Neural cell (in vitro differentiated cells): Measurements from ENCODE around the gene LGR4. TPM values are rescaled to one million over a fixed set of nuclear protein-coding genes. Genes with fewer than 3 reads are reported as not detected.

Experiments
- H2AFZ ChIP-seq: fragments of 200-600, 300-800 bp; sonication (generic), shearing (Covaris generic); 2 replicates; pipeline ENCODE4 v1.6.0; 2014; ENCODE audit warnings: low read depth, mild to moderate bottlenecking, antibody characterized with exemption, low read length, moderate library complexity
- H3F3A ChIP-seq: fragments of 200-600 bp; shearing (Covaris generic); 2 replicates; pipeline ENCODE4 v1.6.1; 2016; ENCODE audit warnings: mild to moderate bottlenecking, moderate library complexity, mixed read lengths, antibody characterized with exemption, low read length; ENCODE audit not compliant: insufficient read depth, poor library complexity, severe bottlenecking
- H3K27ac ChIP-seq: fragments of 200-600, 300-800 bp; sonication (generic), shearing (Covaris generic); 2 replicates; pipeline ENCODE4 v1.5.1; 2014; ENCODE audit warnings: mild to moderate bottlenecking, low read length, moderate library complexity
- H3K27me3 ChIP-seq: fragments of 300-800, 200-600 bp; sonication (generic), shearing (Covaris generic); 2 replicates; pipeline ENCODE4 v1.6.0; 2014; ENCODE audit warnings: mild to moderate bottlenecking, low read depth, low read length, moderate library complexity; ENCODE audit not compliant: insufficient read depth
- H3K36me3 ChIP-seq: fragments of 300-800, 200-600 bp; sonication (generic), shearing (Covaris generic); 2 replicates; pipeline ENCODE4 v1.5.1; 2014; ENCODE audit warnings: mild to moderate bottlenecking, antibody characterized with exemption, low read length, moderate library complexity; ENCODE audit not compliant: insufficient read depth
- H3K4me2 ChIP-seq: fragments of 300-800, 200-600 bp; sonication (generic), shearing (Covaris generic); 2 replicates; pipeline ENCODE4 v1.6.0; 2014; ENCODE audit warnings: mild to moderate bottlenecking, low read length
- H3K4me3 ChIP-seq: fragments of 300-800, 200-600 bp; sonication (generic), shearing (Covaris generic); 2 replicates; pipeline ENCODE4 v1.5.1; 2014; ENCODE audit warnings: mild to moderate bottlenecking, low read length, moderate library complexity
- H3K79me2 ChIP-seq: fragments of 200-600 bp; shearing (Covaris generic); replicated peaks from 2 replicates; pipeline ENCODE4 v1.6.0; 2014; ENCODE audit warnings: mild to moderate bottlenecking, low read length, moderate library complexity; ENCODE audit not compliant: insufficient read depth
- H3K9ac ChIP-seq: fragments of 300-800, 200-600 bp; sonication (generic), shearing (Covaris generic); 2 replicates; pipeline ENCODE4 v1.6.1; 2016; ENCODE audit warnings: mild to moderate bottlenecking, low read length, mixed read lengths
- H3K9me2 ChIP-seq: fragments of 200-600 bp; shearing (Covaris generic); 2 replicates; pipeline ENCODE4 v1.6.1; 2016; ENCODE audit warnings: mild to moderate bottlenecking, low read length, mixed read lengths; ENCODE audit not compliant: insufficient read depth
- H3K9me3 ChIP-seq: fragments of 200-600, 300-800 bp; sonication (generic), shearing (Covaris generic); 2 replicates; pipeline ENCODE4 v1.6.1; 2016; ENCODE audit warnings: mild to moderate bottlenecking, mixed run types, low read length, moderate library complexity, mixed read lengths
- H4K20me1 ChIP-seq: fragments of 200-600 bp; shearing (Covaris generic); 2 replicates; pipeline ENCODE4 v1.6.1; 2016; ENCODE audit warnings: mild to moderate bottlenecking, mixed run types; ENCODE audit not compliant: insufficient read depth
- CTCF ChIP-seq: fragments of 450-650 bp; IDR thresholded peaks from 2 replicates; pipeline ENCODE4 v1.5.1; 2014; ENCODE audit warnings: antibody characterized with exemption, mild to moderate bottlenecking, moderate library complexity; ENCODE audit not compliant: poor library complexity, severe bottlenecking
- EP300 ChIP-seq: fragments of 450-650 bp; conservative IDR thresholded peaks from 2 replicates; pipeline ENCODE4 v1.6.1; 2014; ENCODE audit warnings: antibody characterized with exemption, mild to moderate bottlenecking, moderate library complexity; ENCODE audit not compliant: poor library complexity, severe bottlenecking
- EZH2 ChIP-seq: fragments of 200-600, 300-800 bp; shearing (Covaris generic), sonication (generic); IDR thresholded peaks from 2 replicates; pipeline ENCODE4 v1.6.1; 2014; ENCODE audit warnings: antibody characterized with exemption, low read length, borderline replicate concordance, mild to moderate bottlenecking; ENCODE audit not compliant: insufficient read depth, poor library complexity, severe bottlenecking
- MXI1 ChIP-seq: fragments of 450-650 bp; conservative IDR thresholded peaks from 2 replicates; pipeline ENCODE4 v1.6.1; 2014; ENCODE audit warnings: antibody characterized with exemption, mild to moderate bottlenecking; ENCODE audit not compliant: poor library complexity, severe bottlenecking
- POLR2AphosphoS5 ChIP-seq: IDR thresholded peaks from 2 replicates; pipeline ENCODE4 v1.6.1; 2012
- RAD21 ChIP-seq: fragments of 450-650 bp; conservative IDR thresholded peaks from 2 replicates; pipeline ENCODE4 v1.6.1; 2014; ENCODE audit warnings: antibody characterized with exemption, mild to moderate bottlenecking, moderate library complexity
- REST ChIP-seq: IDR thresholded peaks from 2 replicates; pipeline ENCODE4 v1.6.1; 2012; ENCODE audit warnings: borderline replicate concordance
- SMC3 ChIP-seq: fragments of 450-650 bp; conservative IDR thresholded peaks from 2 replicates; pipeline ENCODE4 v1.6.1; 2014; ENCODE audit warnings: antibody characterized with exemption, mild to moderate bottlenecking, moderate library complexity; ENCODE audit not compliant: poor library complexity
- TAF1 ChIP-seq: IDR thresholded peaks from 2 replicates; pipeline ENCODE4 v1.6.1; 2012; ENCODE audit warnings: low read depth
- polyA plus RNA-seq: library from polyadenylated mRNA; depleted of rRNA; stranded (reverse); fragments of >200 nt; gene quantifications from 2 replicates; pipeline ENCODE4 v1.2.3, GENCODE V29; 2014

LGR4 gene
- polyA plus RNA-seq, 1 donor from 2014 or later = 11.2 TPM

GRCh38 chr11:27514076-27514475 lies 41.5 kb upstream of the LGR4 start:
- TF ChIP-seq EP300 = no peak
- no peak for TF ChIP-seq MXI1
- TF ChIP-seq RAD21 = no peak
- TF ChIP-seq POLR2AphosphoS5 = no peak
- TF ChIP-seq EZH2 = no peak
- TF ChIP-seq SMC3 = no peak
- no peak for TF ChIP-seq CTCF
- no peak for TF ChIP-seq REST
- TF ChIP-seq TAF1 = no peak
- no peaks in the 10 kb centered on the region for H3K27me3 ChIP-seq
- no peak overlapping the region for H3K27ac ChIP-seq
- H3K9me2 ChIP-seq = no peaks in the 10 kb centered on the region
- no peaks in the 10 kb centered on the region for H3F3A ChIP-seq
- no peaks in the 10 kb centered on the region for H3K9me3 ChIP-seq
- no peaks in the 10 kb centered on the region for H3K36me3 ChIP-seq
- H2AFZ ChIP-seq = no peak overlapping the region
- no peak overlapping the region for H3K9ac ChIP-seq
- no peaks in the 10 kb centered on the region for H4K20me1 ChIP-seq
- no peaks in the 10 kb centered on the region for H3K79me2 ChIP-seq
- H3K4me3 ChIP-seq = no peak overlapping the region
- no peak overlapping the region for H3K4me2 ChIP-seq

- H2AFZ ChIP-seq = no peak overlapping the region
- no peaks in the 10 kb centered on the region for H3K9me2 ChIP-seq
- no peaks in the 10 kb centered on the region for H3K36me3 ChIP-seq
- H3K27me3 ChIP-seq = no peaks in the 10 kb centered on the region
- H3K9me3 ChIP-seq = no peaks in the 10 kb centered on the region
- no peak overlapping the region for H3K4me2 ChIP-seq
- H3K79me2 ChIP-seq = no peaks in the 10 kb centered on the region
- no peak for TF ChIP-seq EP300
- no peak for TF ChIP-seq POLR2AphosphoS5
- no peaks in the 10 kb centered on the region for H3F3A ChIP-seq
- no peak overlapping the region for H3K9ac ChIP-seq
- H3K4me3 ChIP-seq = no peak overlapping the region
- H4K20me1 ChIP-seq = no peaks in the 10 kb centered on the region
- H3K27ac ChIP-seq = no peak overlapping the region
Observed at GRCh38 chr11:27513389-27513788, 40.8 kb upstream of the LGR4 start.

- no peaks in the 10 kb centered on the region for H3F3A ChIP-seq
- no peaks in the 10 kb centered on the region for H4K20me1 ChIP-seq
- H3K79me2 ChIP-seq = no peaks in the 10 kb centered on the region
- no peak overlapping the region for H2AFZ ChIP-seq
- TF ChIP-seq REST (no peak), MXI1 (no peak), TAF1 (no peak), RAD21 (no peak), POLR2AphosphoS5 (no peak), CTCF (no peak), SMC3 (no peak), EZH2 (no peak), EP300 (no peak)
- no peak overlapping the region for H3K4me3 ChIP-seq
- no peaks in the 10 kb centered on the region for H3K36me3 ChIP-seq
- no peaks in the 10 kb centered on the region for H3K9me2 ChIP-seq
- H3K27ac ChIP-seq = no peak overlapping the region
- H3K27me3 ChIP-seq = no peaks in the 10 kb centered on the region
- no peaks in the 10 kb centered on the region for H3K9me3 ChIP-seq
- H3K9ac ChIP-seq = no peak overlapping the region
- H3K4me2 ChIP-seq = no peak overlapping the region
Observed at GRCh38 chr11:27512238-27512637, 39.6 kb upstream of the LGR4 start.
